GM13977 (cell line): ENCODE measurements around the gene HNRNPH3.

ENCODE experiments used
- DNase-seq: peaks from one replicate; pipeline ENCODE4 v3.0.0; 2012; ENCODE audit warnings: low spot score
- in situ Hi-C: fragments of 300-500 bp; cut with MboI; formaldehyde crosslinking; loops from one replicate; pipeline ENCODE4 v1.12.0; 2022; ENCODE audit warnings: low sequenced_read_pairs, low pct_unique_long_range_greater_than_20kb, mixed read lengths, inconsistent platforms; ENCODE audit not compliant: unreplicated experiment
- TF ChIP-seq, protein P1 (sequence below): IDR thresholded peaks from 2 replicates; pipeline ENCODE4 v1.5.1; 2012; ENCODE audit warnings: mild to moderate bottlenecking, control low read depth; ENCODE audit not compliant: insufficient read depth; ENCODE audit errors: extremely low read depth, missing control alignments

Gene HNRNPH3

DNA sequence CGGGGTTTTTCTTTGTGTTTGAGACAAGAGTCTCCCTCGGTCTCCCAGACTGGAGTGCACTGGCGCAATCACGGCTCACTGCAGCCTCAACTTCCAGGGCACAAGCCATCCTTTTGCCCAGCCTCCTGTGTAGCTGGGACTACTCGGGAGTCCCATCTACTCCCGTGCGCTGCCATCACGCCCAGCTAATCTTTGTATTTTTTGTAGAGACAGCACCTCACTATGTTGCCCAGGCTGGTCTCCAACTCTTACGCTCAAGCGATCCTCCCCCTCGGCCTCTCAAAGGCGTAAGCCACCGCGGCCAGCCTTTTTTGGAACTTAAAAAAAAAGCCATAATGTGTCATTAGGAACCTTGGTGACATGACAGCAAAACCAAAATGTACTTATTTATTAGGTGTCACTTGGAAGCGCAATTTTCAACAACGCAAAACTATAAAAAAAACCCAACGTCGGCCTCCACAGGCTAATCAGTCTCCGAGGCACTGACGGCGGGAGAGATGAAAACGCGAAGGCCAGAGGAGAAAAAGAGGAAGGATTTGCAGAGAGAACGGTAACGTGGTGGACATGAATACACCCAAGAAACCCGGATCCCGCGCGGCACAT, 911 bp upstream of the HNRNPH3 start:
- TF ChIP-seq, protein P1, sequence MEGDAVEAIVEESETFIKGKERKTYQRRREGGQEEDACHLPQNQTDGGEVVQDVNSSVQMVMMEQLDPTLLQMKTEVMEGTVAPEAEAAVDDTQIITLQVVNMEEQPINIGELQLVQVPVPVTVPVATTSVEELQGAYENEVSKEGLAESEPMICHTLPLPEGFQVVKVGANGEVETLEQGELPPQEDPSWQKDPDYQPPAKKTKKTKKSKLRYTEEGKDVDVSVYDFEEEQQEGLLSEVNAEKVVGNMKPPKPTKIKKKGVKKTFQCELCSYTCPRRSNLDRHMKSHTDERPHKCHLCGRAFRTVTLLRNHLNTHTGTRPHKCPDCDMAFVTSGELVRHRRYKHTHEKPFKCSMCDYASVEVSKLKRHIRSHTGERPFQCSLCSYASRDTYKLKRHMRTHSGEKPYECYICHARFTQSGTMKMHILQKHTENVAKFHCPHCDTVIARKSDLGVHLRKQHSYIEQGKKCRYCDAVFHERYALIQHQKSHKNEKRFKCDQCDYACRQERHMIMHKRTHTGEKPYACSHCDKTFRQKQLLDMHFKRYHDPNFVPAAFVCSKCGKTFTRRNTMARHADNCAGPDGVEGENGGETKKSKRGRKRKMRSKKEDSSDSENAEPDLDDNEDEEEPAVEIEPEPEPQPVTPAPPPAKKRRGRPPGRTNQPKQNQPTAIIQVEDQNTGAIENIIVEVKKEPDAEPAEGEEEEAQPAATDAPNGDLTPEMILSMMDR = no peak
- DNase-seq = no peak
- in situ Hi-C loops = no loop called here

DNA sequence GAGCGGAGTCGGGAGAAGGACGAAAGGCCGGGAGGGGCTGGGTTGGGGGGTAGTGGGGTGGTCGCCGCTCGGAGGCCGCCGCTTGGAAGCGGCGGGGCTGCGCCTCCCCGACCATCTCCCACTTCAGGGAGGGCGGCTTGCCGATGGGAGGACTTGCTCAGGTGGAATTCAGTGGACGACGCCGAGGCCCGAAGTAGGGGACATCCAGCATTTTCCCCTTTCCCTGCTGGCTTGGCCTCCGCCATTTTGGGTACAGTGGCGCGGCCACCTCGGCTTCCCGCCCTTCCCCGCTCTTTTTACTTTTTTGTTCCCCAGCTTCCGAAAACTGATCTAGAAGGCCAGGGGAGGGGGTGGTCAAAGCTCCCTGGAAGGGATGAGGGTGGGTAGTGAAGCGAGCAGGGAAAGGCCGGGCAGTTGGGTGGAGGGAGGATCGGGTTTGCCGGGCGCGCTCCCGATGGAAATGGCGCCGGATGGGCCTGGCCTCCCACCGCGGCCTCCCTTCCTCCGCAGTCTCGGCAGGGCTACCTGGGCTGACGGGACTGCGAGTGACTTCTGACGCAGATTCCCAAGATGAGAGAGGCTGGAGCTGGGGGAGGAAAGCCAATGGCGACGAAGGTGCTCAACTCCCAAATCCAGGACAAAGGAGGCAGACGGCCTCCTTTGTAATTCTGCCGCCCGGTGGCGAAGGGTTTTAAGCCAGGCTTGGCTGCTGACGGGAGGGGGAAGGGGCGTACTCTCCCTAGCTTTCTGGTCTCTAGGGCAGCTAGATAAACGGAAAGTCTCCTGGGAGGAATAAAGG, 594 bp downstream of the HNRNPH3 start, which contains the start of gene PBLD:
TSS of gene PBLD (minus strand) at position 670 of the 799 bp plus-strand sequence. CDS start 26,084 bp downstream, outside the sequence.
- DNase-seq = peak; percentile 45
- TF ChIP-seq, protein P1 = peak; percentile 50
- in situ Hi-C loops = no loop called here

DNA sequence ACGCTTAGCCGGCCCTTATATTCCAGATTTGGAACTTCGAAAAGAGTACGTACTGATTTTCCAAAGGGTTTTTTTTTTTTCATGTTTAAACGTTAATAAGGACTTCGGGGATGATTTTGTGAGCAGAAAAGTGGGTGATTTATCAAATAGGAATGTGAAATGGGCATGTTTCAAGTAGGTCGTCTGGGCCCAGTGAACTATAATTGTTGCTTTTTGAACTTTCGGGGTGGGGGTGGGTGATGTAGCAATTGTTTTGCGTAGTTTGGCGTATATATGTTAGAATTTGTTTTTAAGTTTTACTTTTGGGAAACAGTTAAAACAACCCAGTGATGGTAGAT, 1.2 kb downstream of the HNRNPH3 start:
- TF ChIP-seq, protein P1 = no peak
- no peak for DNase-seq
- in situ Hi-C loops = no loop called here

DNA sequence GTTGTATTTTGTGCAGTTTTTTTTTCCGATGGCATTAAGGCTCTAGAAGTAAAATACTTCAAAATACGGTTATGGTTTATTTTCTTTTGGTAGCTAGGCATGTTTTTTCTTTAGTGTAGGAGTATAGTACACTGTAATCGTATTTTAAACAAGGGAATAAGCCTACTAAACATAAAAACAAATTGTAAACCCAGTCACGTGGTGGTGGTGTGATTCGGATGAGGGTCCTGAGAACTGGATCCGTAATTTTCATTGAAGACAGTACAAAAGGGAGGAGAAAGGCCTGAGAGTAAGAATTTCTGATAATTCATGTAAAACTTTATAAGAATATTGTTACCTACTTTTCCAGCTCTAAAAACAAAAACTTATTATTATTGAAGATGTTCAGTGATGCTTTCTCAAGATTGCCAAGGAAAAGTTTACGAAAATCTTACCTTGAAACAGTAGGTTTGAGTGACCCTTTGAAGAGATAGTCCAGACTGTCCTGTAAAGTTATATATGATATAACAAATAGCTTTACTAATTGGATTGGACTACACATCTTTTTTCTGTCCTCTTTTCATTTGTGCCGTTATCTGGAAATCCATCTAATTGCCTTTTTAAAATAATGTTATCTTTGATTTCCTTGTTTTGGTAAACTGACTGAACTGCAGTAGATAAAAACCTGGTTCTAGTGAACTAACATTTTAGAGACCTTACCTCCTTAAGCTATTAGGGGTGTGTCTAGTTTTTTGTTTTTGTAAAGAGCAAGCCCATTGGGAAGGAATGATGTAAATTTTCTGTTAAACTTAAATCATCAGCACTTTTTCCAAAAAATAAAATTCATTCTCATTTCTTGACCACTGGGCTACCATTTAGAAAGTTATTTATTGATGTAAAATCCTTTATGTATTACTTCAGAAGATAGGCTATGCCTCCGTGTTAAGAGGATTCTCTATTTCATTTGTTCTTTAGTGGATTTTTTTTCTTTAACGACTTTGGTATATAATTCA, 1.9 kb downstream of the HNRNPH3 start:
- in situ Hi-C loops = no loop called here
- TF ChIP-seq, protein P1 = no peak
- no peak for DNase-seq

DNA sequence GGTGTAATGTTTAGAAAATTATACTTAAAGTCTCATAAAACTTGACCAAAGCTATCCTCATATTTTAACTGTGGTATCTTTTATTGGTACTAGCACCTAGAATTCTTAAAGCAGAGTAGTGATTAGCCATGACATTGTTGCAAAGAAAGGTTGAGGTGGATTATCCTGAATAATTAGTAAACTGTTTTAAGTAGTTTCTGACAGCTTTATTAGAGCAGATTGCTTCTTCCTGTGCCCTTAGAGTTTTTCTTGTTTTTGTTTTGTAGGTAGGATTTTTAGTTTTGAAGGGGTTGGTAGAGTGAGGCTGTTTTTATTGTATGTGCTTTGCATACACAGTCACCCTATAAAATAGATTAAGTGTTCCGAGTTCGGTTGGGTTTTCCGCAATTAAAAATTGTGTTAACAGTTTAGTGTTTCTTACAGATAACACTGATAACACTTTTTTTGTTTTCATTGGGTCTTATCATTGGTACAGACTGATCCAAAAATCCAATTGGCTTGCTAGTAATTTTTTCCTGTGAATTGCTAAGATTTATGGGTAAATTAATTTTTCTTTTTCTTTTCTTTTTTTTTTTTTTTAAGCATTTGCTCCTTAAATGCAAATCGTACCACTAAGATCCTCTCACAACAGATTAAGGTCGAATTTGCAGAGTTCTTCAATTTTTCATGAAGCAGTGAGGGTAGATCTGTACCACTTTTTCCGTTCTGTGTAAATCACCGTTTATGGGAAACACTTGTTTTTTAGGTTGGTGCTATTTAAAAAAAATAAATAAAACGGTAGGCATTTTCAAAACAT, 3.0 kb downstream of the HNRNPH3 start:
- no peak for DNase-seq
- TF ChIP-seq, protein P1 = no peak
- in situ Hi-C loops = no loop called here
